ENCODE measurements around the gene ZNF280D. TPM values are rescaled to one million over a fixed set of nuclear protein-coding genes. Genes with fewer than 3 reads are reported as not detected.
A peak's percentile ranks its signal among the peaks of the same experiment; 100 is the strongest.

ZNF280D gene
- total RNA-seq, 1 experiment from 2014 or later, result 21.5 TPM

- intact Hi-C loops (cut with micrococcal nuclease; ENCODE audit: unreplicated experiment), result no loop called here
- ChIA-PET POLR2A (interaction anchor here (0.6 to 0.7 kb wide), 2 partner anchors 35 to 142 kb away, joined by 3 read pairs; no protein-coding TSS in a partner anchor), CTCF (no interaction called here)
- DNase-seq (ENCODE audit: low read depth, low spot score), result no peak
- peaks cover 11% of the 10 kb centered on the region; the same call in 1 of the 2 replicates for H3K9me3 ChIP-seq (ENCODE audit: control insufficient read depth, insufficient read depth, low read depth, low read length)
- H3K27ac ChIP-seq (ENCODE audit: low read length), result peak overlapping the region; percentile 95
- no peaks in the 10 kb centered on the region for H3K27me3 ChIP-seq (ENCODE audit: control insufficient read depth, insufficient read depth, low read length)
- TSS peak; percentile 57 for BruUV-seq (replicated peaks)
- H3K36me3 ChIP-seq (ENCODE audit: control insufficient read depth, insufficient read depth, low read length), result no peaks in the 10 kb centered on the region
- peaks cover 7% of the 10 kb centered on the region; the same call in 1 of the 2 replicates for H3K4me1 ChIP-seq (ENCODE audit: control insufficient read depth, insufficient read depth, low read length)
- peak overlapping the region; percentile 62 to 90 for H3K4me3 ChIP-seq (ENCODE audit: low read depth in 2 of 2, low read length in 2 of 2)
- no peak for ATAC-seq
- in situ Hi-C loops (cut with HindIII; ENCODE audit: low pct_unique_long_range_greater_than_20kb, low sequenced_read_pairs), result no loop called here
- TF ChIP-seq POLR2AphosphoS5 (IDR thresholded peaks at IDR 0.05; ENCODE audit: low read depth, low read length) (no peak), REST (IDR thresholded peaks at IDR 0.05; ENCODE audit: insufficient read depth in 1 of 2, low read depth in 2 of 2, low read length in 1 of 2) (no peak), SIN3A (IDR thresholded peaks at IDR 0.05; ENCODE audit: borderline replicate concordance, insufficient read depth, low read depth, low read length) (no peak)
Measured at GRCh38 chr15:56732135-56732885, 999 bp downstream of the ZNF280D start.

DNA sequence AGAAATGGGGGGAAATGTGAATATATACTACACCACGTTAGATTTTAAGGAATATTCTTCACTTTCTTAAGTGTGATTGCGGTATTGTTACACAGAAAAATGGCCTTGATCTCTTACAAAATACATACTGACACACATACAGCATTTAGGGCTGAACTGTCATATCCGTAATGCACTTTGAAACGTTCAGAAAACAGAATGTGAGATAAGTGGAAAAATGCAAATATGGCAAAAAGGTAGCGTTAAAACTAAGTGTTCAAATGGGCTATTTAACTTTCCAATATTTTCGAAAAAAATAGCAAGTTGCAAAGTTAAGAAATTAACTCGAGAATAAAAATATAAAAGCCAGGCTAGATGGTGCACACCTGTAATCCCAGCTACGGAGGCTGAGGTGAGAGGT is 1.8 kb downstream of the ZNF280D start:
- CTCF ChIA-PET, result no interaction called here
- H3K4me1 ChIP-seq (ENCODE audit: control insufficient read depth, insufficient read depth, low read length), result peaks cover 7% of the 10 kb centered on the region; the same call in 1 of the 2 replicates
- intact Hi-C loops (cut with micrococcal nuclease; ENCODE audit: unreplicated experiment) (no loop called here), in situ Hi-C loops (cut with HindIII; ENCODE audit: low pct_unique_long_range_greater_than_20kb, low sequenced_read_pairs) (no loop called here)
- H3K4me3 ChIP-seq (ENCODE audit: low read depth in 2 of 2, low read length in 2 of 2), result peak overlapping the region in 1 of 2 experiments; percentile 90; a peak in 1 of 4 replicates
- peaks cover 11% of the 10 kb centered on the region; the same call in 1 of the 2 replicates for H3K9me3 ChIP-seq (ENCODE audit: control insufficient read depth, insufficient read depth, low read depth, low read length)
- H3K27ac ChIP-seq (ENCODE audit: low read length), result no peak overlapping the region; the same call in 1 of the 2 replicates
- no peak for DNase-seq (ENCODE audit: low read depth, low spot score)
- BruUV-seq (replicated peaks), result no TSS peak
- ATAC-seq, result no peak
- POLR2A ChIA-PET, result no interaction called here
- no peaks in the 10 kb centered on the region for H3K27me3 ChIP-seq (ENCODE audit: control insufficient read depth, insufficient read depth, low read length)
- no peaks in the 10 kb centered on the region for H3K36me3 ChIP-seq (ENCODE audit: control insufficient read depth, insufficient read depth, low read length)
- TF ChIP-seq REST (IDR thresholded peaks at IDR 0.05; ENCODE audit: insufficient read depth in 1 of 2, low read depth in 2 of 2, low read length in 1 of 2) (no peak), TCF7L2 (IDR thresholded peaks at IDR 0.05; ENCODE audit: low read depth, low read length) (no peak), POLR2AphosphoS5 (IDR thresholded peaks at IDR 0.05; ENCODE audit: low read depth, low read length) (no peak), SIN3A (IDR thresholded peaks at IDR 0.05; ENCODE audit: borderline replicate concordance, insufficient read depth, low read depth, low read length) (no peak)
- TF ChIP-seq, protein P1, sequence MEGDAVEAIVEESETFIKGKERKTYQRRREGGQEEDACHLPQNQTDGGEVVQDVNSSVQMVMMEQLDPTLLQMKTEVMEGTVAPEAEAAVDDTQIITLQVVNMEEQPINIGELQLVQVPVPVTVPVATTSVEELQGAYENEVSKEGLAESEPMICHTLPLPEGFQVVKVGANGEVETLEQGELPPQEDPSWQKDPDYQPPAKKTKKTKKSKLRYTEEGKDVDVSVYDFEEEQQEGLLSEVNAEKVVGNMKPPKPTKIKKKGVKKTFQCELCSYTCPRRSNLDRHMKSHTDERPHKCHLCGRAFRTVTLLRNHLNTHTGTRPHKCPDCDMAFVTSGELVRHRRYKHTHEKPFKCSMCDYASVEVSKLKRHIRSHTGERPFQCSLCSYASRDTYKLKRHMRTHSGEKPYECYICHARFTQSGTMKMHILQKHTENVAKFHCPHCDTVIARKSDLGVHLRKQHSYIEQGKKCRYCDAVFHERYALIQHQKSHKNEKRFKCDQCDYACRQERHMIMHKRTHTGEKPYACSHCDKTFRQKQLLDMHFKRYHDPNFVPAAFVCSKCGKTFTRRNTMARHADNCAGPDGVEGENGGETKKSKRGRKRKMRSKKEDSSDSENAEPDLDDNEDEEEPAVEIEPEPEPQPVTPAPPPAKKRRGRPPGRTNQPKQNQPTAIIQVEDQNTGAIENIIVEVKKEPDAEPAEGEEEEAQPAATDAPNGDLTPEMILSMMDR (IDR thresholded peaks at IDR 0.05), result no peak

All from Panc1 (cell line).